NCI-H748 (cell line): Measurements from ENCODE around the gene MRRF.
"Not testable (repeated sequence)": the region's sequence is repeated elsewhere in the genome, so short reads cannot be mapped to it uniquely, and the experiment has no call there.

ENCODE experiments used
- DNase-seq: peaks from one replicate; lab custom pipeline; 2025; ENCODE audit not compliant: unreplicated experiment; lab: John Stamatoyannopoulos, UW

The MRRF gene

DNA sequence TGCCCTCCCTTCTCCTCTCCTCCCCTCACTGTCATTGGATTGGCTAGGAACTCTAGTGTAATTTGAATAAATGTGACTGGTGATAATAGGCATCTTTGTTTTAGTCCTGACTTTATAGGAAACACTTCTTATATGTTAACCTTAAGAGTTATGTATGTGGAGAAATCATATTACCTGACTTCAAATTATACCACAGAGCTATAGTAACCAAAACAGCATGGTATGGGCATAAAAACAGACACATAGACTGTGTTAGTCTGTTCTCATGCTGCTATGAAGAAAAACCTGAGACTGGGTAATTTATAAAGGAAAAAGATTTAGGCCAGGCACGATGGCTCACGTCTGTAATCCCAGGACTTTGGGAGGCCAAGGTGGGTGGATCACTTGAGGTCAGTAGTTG lies 9.4 kb downstream of the MRRF start:
- DNase-seq: no peak

DNA sequence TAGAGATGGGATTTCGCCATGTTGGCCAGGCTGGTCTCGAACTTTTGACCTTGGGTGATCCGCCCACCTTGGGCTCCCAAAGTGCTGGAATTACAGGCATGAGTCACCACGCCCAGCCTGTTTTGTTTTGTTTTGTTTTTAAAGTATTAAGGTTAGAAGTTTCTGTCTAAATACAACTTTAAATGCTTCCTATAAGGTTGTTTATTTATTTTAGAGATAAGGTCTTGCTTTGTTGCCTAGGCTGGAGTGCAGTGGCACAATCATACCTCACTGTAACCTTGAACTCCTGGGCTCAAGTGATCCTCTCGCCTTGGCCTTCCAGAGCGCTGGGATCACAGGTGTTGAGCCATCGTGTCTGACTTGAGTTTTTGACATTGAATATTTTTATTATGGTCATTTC lies 11.4 kb downstream of the MRRF start:
- no peak for DNase-seq

DNA sequence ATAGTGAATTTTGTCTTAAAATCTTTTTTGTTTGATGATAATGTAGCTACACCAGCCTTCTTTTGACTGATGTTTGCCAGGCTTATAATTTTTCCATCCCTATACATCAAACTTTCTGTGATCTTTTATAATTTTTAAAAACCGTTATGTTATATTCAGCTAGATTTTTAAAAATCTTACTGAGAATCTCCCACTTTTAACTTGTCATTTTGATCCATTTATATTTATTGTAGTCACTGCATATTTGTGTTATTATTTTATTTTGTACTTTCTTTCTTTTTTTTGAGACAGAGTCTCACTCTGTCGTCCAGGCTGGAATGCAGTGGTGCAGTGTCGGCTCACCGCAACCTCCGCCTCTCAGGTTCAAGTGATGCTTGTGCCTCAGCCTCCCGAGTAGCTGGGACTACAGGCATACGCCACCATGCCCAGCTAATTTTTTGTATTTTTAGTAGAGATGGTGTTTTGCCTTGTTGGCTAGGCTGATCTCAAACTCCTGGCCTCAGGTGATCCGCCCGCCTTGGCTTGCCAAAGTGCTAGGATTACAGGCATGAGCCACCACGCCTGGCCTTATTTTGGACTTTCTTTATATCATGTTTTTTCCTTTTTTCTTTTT lies 12.7 kb downstream of the MRRF start:
- DNase-seq: no peak

GRCh38 chr9:122281368-122281767 lies 16.7 kb downstream of the MRRF start:
- DNase-seq: no peak

DNA sequence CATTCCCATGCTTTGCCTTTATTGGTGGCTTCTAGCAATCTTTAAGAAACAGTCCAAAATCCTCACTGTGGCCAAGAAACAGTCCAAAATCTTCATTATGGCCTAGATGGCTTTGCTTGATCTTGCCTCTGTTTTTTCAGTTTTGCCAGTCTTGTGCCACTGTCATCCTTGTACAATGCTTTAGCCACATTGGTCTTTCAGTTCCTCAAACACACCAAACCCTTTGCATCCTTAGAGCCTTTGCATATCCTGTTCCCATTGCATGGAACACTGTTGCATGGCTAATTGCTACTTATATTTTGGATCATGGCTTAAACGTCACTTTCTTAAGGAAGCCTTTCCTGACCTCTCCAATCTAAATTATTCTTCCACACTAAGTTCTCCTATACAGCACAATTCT lies 22.1 kb downstream of the MRRF start:
- DNase-seq: no peak

DNA sequence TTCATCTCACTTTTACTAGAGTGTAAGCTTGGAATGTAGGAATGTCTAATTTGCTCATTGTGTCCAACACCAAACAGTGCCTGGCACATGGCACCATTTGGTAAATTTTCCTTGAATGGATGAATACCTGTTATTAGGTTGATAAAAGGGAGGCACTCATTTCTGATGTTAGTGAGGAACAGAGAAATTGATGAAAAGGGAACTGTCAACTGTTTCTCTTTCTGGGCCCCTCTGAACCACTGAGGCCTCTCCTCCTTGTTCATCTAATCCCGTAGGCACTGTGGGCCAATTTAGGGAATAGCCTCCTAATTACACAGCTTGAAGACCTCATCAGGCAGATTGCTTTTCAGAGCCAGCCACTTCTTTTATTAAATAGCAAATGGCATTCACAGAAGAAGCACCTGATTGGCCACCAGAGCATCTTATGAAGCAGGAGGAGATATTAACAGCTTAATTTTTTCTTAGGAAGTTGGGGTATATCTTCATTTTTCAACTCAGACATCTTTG lies 22.6 kb downstream of the MRRF start:
- DNase-seq: no peak

GRCh38 chr9:122291458-122291857 lies 26.8 kb downstream of the MRRF start:
- DNase-seq: no peak

- no peak for DNase-seq
These were observed 29.8 kb downstream of the MRRF start for GRCh38 chr9:122294531-122294930.

GRCh38 chr9:122297512-122297911 lies 32.8 kb downstream of the MRRF start:
- no peak for DNase-seq

GRCh38 chr9:122302237-122303093 lies 37.8 kb downstream of the MRRF start:
- no peak for DNase-seq

DNA sequence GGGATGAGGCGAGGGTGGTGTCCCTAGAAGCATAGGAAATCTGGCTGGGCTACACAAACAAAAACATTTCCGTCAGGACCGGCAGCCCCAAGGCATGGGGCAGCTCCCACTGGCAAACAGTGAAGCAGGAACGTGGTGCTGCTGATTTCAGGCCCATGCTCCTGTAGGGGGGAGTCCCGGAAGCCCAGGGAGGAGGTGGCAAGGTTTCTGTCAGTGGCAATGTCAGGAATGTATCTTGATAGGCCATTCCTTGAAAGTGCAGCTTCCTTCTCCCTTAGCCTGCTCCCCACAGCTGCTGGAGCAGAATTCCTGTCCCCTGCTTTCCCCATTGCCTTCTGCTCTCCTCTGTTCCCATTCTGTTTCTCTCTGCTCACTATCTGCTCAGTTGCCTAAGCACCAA lies 42.4 kb downstream of the MRRF start:
- no peak for DNase-seq

- DNase-seq: no peak
These were observed 43.2 kb downstream of the MRRF start for GRCh38 chr9:122307925-122308324.

- no peak for DNase-seq
These were observed 45.2 kb downstream of the MRRF start for GRCh38 chr9:122309861-122310260.

DNA sequence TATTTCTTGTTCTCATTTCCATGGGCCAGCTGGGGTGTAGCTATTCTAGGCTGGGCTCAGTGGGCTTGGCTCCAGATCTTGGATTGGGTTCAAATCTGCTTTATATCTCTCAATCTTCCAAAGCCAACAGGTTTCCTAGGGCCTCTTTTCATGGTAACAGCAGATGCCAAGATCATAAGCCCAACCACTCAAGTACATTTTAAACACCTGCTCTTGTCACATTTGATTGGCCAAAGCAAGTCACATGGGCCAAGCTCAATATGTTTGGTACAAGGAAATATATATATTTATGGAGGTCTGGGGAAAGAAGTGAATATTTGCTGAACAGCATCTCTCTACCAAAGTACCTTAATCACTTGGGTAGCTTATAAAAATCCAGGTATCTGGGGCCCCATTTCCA lies 49.5 kb downstream of the MRRF start:
- no peak for DNase-seq

DNA sequence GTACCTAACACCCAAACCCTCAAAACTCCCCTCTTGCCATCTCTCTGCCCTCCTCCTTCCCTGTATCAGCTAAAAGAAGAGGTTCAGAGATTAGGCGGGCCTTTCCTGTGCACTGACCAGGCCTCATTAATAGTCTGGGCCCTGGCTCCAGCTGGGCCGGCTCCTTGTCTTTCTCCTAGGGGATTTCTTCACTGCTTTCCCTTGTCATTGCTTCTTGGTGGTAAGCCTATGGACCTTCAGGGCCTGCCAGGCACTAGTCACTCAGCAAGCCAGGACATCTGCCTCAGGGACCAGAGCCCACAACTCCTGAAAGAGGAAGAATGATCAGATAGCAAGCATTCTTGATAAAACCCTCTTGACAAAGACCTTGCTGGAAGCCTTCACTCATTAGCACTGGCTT lies 50.9 kb downstream of the MRRF start:
- no peak for DNase-seq

DNA sequence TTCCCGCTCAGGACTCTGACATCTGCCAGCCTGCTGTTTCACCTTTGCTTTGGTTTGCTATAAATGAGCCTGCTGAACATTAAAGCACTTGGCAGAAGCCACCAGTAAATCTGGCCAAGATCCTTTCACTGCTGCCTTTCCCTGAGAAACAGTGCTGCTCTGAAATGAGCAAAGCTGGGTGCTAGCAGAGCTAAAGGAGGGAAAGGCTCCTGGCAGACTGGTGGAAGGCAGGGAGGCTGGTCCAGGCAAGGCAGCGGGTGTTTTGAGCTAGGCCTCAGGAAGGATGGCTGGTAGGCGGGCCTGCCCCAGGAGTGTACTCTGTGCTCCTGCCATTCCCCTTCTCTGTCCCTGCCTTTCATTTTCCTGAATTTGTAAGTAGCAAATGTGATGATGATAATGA lies 53.6 kb downstream of the MRRF start:
- DNase-seq: no peak

DNA sequence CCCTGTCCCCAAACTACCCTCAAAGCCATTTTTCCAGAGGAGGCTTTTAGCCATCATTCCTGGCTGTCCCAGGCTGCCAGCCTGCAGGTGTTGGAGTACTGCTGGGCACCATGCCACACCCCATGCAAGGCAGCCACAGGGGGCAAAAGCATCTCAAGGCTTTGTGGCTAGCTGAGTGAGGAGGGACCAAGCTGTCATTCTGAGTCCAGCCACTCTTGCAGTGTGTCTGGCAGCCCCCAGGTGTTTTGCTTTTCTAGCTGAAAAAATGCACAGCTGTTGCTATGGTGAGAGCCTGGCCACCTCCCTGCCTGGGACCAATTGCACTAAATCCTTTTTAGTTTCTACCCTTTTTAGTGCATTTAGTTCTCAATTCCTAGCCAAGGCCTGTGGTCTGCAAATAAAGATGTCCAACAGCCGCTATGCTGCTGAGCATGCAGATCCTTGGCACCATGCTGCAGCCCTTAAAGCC lies 55.8 kb downstream of the MRRF start:
- no peak for DNase-seq

GRCh38 chr9:122322553-122322952 lies 57.9 kb downstream of the MRRF start:
- DNase-seq: no peak

DNA sequence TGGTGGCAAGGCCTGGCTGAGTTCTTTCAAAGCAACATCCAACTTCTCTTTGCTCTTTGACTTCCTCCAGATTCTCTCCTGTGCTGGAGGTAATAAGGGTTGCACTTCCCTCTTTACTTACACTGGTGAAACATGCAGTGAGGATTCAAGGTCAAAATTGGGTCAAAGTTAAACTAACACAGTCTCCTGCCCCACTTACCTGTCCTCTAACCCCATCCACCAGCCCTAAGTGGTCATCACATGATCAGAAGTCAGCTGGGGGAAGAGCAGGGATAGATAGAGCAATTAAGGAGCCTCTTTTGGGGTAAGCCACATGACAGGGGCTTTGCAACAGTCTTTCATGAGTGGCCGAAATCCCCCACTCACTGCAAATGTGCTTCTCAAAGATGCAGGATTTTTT lies 60.0 kb downstream of the MRRF start:
- not testable (repeated sequence) for DNase-seq

DNA sequence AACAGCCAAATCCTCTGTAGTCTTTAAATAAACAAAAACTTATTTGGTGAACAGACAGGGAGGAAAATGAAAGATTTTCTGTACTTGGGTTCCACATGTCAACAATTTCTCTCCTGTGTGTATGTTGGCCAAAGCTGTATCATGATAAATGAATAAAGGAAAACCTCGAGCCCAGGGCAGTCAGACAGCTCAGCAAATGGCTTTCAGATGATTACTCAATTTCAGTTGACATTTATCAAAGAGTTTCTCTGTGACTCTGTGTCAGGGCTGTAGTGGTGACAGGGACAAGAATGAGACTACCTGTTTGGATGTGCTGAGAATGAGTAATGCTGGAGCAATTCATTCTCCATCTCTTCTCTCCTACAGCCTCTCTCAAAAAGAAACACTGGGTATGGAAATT lies 60.4 kb downstream of the MRRF start:
- no peak for DNase-seq

GRCh38 chr9:122327175-122327574 lies 62.5 kb downstream of the MRRF start:
- no peak for DNase-seq

- DNase-seq: no peak
These were observed 64.9 kb downstream of the MRRF start for GRCh38 chr9:122329597-122329996.
